Right lobe of liver (tissue), 4 donors: Measurements from ENCODE around the gene ACBD6.

Source experiments
- POLR2A ChIP-seq: fragments of 450-650 bp; IDR thresholded peaks from one replicate; pipeline ENCODE4 v1.6.1; 2017; ENCODE audit warnings: antibody characterized with exemption, mild to moderate bottlenecking
- TF ChIP-seq, protein P1 (sequence below), 4 donors: fragments of 200-600 bp in 3 of 4; fragments of 450-650 bp in 1 of 4; IDR thresholded peaks; one replicate each; pipeline versions ENCODE4 v1.5.1 to v1.8.0; 2016 to 2022; ENCODE audit warnings: antibody characterized with exemption in 4 of 4, mild to moderate bottlenecking in 2 of 4
- donor health status: DM: no; HTN: no; CAD: no.
- donor health status: DM: no; HTN: no; CAD: no.
- donor health status: DM: no; HTN: yes; CAD: no.

DNA sequence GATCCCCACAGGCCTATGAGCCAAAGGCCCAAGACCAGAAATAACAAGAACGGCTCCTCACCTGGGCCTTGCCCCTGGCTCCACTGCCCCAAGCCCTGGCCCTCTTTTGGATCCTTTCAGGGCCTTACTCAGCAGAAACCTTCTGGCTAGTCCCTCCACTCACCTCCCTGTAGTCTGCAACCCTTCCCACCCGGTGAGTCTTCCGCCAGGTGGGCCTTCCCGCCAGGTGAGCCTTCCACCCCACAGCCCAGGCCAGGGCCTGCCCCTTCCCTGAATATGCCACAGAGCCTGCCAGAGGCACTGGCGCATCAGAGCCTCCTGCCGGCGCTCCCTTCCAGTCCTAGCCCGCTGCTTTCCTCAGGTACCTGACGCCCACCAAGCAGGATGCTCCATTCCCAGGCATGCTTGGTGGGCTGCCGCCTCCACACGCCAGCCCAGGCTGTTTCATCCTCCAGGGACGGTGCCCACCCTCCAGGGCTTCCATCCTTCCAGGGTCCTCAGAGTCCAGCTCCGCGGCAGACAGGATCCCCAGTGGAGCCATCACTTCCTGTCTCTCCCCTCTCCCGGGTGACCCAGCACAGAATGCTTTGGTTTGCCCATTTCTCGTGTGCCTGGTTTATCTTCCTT lies 251.4 kb downstream of the ACBD6 start:
- TF ChIP-seq, protein P1, sequence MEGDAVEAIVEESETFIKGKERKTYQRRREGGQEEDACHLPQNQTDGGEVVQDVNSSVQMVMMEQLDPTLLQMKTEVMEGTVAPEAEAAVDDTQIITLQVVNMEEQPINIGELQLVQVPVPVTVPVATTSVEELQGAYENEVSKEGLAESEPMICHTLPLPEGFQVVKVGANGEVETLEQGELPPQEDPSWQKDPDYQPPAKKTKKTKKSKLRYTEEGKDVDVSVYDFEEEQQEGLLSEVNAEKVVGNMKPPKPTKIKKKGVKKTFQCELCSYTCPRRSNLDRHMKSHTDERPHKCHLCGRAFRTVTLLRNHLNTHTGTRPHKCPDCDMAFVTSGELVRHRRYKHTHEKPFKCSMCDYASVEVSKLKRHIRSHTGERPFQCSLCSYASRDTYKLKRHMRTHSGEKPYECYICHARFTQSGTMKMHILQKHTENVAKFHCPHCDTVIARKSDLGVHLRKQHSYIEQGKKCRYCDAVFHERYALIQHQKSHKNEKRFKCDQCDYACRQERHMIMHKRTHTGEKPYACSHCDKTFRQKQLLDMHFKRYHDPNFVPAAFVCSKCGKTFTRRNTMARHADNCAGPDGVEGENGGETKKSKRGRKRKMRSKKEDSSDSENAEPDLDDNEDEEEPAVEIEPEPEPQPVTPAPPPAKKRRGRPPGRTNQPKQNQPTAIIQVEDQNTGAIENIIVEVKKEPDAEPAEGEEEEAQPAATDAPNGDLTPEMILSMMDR (IDR thresholded peaks at IDR 0.05): no peak
- TF ChIP-seq POLR2A: no peak
